Mucosa of descending colon (tissue), 3 donors: ENCODE measurements around the gene ABCG8. TPM values are rescaled to one million over a fixed set of nuclear protein-coding genes. Genes with fewer than 3 reads are reported as not detected.

Experiments
- ATAC-seq: fragments of 200-7000 bp; cut with Tn5 transposase; one replicate; pipeline ENCODE4 v1.9.1; 2020; ENCODE audit warnings: mild to moderate bottlenecking, moderate library complexity
- DNase-seq, 3 donors: peaks; one replicate each; pipeline ENCODE4 v3.0.0-alpha.2; 2020
- H3K36me3 ChIP-seq: fragments of 200-600 bp; one replicate; pipeline ENCODE4 v1.8.0; 2021; ENCODE audit warnings: low read depth, mild to moderate bottlenecking
- H3K4me1 ChIP-seq: fragments of 200-600 bp; one replicate; pipeline ENCODE4 v1.8.0; 2021; ENCODE audit warnings: low read depth, mild to moderate bottlenecking
- H3K4me3 ChIP-seq: fragments of 200-600 bp; one replicate; pipeline ENCODE4 v1.8.0; 2021; ENCODE audit warnings: mild to moderate bottlenecking
- H3K9me3 ChIP-seq: fragments of 200-600 bp; one replicate; pipeline ENCODE4 v1.8.0; 2021; ENCODE audit warnings: mild to moderate bottlenecking
- intact Hi-C, 2 donors: fragments of 100-400 bp; cut with DNase I in 1 of 2; cut with micrococcal nuclease in 1 of 2; formaldehyde crosslinking; loops; one replicate each; pipeline versions ENCODE4 v1.11.0 to v1.11.1; 2022; cut with DNase I, micrococcal nuclease
- total RNA-seq, 3 donors: library from RNA; stranded (reverse); fragmentation: NEBNext Ultra II Directional in 2 of 3; extraction: Animal tissue kit (Norgen Biotek cat#: 25700) in 2 of 3; gene quantifications; one replicate each; pipeline versions ENCODE4 v1.2.1 to v1.2.4, GENCODE V29; 2021 to 2023
- TF ChIP-seq, protein P1 (sequence below): fragments of 200-600 bp; IDR thresholded peaks from one replicate; pipeline ENCODE4 v1.8.0; 2022; ENCODE audit warnings: antibody characterized with exemption, mild to moderate bottlenecking
- donor health status: DM: no; HTN: no; CAD: no; lungs with moderate emphysema.
- donor health status: DM: no; HTN: no; CAD: no.
- donor health status: DM: no; HTN: yes; CAD: no.

The ABCG8 gene
- total RNA-seq, 3 donors from 2014 or later, result 0.06 to 0.87 (median 0.49) TPM

DNA sequence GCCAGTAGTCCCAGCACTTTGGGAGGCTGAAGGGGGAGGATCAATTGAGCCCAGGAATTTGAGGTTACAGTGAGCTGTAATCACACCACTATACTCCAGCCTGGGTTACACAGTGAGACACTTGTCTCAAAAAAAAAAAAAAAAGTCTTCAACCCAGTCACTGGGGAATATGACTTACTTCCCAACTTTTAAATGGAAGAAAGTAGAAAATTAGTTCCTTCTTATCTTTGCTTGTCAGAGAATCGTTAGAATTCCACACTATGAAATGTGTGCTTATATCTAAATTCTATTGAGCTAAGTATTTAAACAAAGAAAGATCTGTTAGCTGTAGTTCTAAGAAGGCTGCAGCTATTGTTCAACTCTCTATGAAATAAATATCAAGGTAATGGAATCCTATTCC, 42.6 kb upstream of the ABCG8 start:
- Histone ChIP-seq H3K4me1 (no peaks in the 10 kb centered on the region), H3K4me3 (no peak overlapping the region), H3K9me3 (no peaks in the 10 kb centered on the region), H3K36me3 (no peaks in the 10 kb centered on the region)
- TF ChIP-seq, protein P1, sequence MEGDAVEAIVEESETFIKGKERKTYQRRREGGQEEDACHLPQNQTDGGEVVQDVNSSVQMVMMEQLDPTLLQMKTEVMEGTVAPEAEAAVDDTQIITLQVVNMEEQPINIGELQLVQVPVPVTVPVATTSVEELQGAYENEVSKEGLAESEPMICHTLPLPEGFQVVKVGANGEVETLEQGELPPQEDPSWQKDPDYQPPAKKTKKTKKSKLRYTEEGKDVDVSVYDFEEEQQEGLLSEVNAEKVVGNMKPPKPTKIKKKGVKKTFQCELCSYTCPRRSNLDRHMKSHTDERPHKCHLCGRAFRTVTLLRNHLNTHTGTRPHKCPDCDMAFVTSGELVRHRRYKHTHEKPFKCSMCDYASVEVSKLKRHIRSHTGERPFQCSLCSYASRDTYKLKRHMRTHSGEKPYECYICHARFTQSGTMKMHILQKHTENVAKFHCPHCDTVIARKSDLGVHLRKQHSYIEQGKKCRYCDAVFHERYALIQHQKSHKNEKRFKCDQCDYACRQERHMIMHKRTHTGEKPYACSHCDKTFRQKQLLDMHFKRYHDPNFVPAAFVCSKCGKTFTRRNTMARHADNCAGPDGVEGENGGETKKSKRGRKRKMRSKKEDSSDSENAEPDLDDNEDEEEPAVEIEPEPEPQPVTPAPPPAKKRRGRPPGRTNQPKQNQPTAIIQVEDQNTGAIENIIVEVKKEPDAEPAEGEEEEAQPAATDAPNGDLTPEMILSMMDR, result no peak
- ATAC-seq (no peak), DNase-seq (no peak)
- intact Hi-C loops, result no loop called here

DNA sequence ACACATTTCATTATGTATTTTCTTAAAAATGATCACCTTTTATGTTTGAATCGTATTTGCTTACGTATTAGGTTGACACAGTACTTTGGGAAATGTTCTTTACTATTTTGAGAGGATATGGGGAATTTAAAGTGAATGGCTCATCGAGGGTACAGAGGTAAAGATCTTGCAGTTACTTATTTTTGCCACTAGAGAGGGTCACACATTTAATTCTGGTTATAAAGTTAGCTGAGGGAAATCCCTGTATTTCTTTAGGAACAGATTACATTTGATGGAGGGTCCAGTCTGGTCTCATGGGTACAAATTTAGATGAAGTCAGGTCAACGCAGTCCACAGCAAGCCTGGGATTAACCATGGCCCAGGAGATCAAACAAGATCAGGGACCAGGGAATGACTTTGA, 40.5 kb upstream of the ABCG8 start:
- ATAC-seq, result peak; percentile 36
- DNase-seq, result no peak
- TF ChIP-seq, protein P1, result no peak
- Histone ChIP-seq H3K4me1 (no peaks in the 10 kb centered on the region), H3K36me3 (no peaks in the 10 kb centered on the region), H3K4me3 (no peak overlapping the region), H3K9me3 (no peaks in the 10 kb centered on the region)
- intact Hi-C loops, result no loop called here

DNA sequence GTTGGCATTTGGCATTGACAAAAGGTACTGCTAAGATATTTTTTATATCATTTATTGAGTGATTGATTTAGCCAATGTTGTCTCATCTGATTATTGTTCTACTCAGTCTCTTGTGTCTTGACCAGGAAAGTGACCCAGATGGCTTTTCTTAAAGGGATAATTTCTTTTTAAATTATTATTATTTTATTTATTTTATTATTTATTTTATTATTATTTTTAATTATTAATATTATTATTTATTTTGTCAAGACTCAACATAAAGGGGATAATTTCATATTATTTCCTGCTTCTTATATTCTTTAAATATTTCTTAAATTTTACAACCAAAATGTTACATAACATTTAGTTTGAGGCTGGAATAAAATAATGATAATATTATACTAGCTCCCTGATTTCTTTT, 37.9 kb upstream of the ABCG8 start:
- no peaks in the 10 kb centered on the region for H3K36me3 ChIP-seq
- no peak overlapping the region for H3K4me3 ChIP-seq
- no peak for ATAC-seq
- DNase-seq, result no peak
- no peaks in the 10 kb centered on the region for H3K4me1 ChIP-seq
- TF ChIP-seq, protein P1, result no peak
- intact Hi-C loops, result no loop called here
- H3K9me3 ChIP-seq, result no peaks in the 10 kb centered on the region

DNA sequence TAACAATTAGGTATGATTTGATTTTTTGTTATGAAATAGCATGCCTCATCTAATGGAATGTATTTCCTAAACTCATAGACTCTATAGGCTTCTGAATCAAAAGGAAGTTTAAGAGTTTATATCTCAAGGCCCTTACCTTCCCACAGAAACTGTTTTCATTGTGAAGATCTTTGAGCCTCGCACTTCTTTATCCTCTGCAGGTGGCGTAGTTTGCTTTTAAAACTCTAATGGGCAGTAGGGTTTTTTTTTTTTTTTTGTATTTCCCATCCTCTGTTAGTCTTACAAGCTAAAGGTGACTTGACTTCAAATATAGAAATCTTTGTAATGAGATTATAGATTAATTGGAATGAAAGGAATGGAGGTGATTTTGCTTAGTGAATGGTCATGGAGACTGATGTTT, 36.6 kb upstream of the ABCG8 start:
- H3K36me3 ChIP-seq, result no peaks in the 10 kb centered on the region
- no peaks in the 10 kb centered on the region for H3K9me3 ChIP-seq
- H3K4me1 ChIP-seq, result no peaks in the 10 kb centered on the region
- TF ChIP-seq, protein P1, result no peak
- DNase-seq (no peak), ATAC-seq (peak; percentile 57)
- no peak overlapping the region for H3K4me3 ChIP-seq
- intact Hi-C loops, result no loop called here

DNA sequence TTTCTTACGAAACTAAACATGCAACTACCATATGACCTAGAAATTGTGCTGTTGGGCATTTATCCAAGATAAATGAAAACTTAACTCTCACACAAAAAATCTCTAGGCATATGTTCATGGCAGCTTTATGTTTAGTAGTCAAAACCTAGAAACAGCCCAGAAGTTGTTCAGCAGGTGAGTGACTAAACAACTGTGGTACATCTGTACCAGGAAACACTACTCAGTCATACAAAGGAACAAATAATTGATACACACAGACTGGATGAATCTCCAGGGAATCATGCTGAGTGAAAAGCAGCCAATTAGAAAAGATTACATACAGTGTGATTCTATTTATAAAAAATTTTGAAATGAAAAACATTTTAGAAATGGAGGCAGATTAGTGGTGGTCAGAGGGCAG, 35.7 kb upstream of the ABCG8 start:
- DNase-seq (no peak), ATAC-seq (peak; percentile 78)
- intact Hi-C loops, result no loop called here
- H3K4me3 ChIP-seq, result no peak overlapping the region
- no peaks in the 10 kb centered on the region for H3K36me3 ChIP-seq
- TF ChIP-seq, protein P1, result no peak
- H3K9me3 ChIP-seq, result no peaks in the 10 kb centered on the region
- no peaks in the 10 kb centered on the region for H3K4me1 ChIP-seq

DNA sequence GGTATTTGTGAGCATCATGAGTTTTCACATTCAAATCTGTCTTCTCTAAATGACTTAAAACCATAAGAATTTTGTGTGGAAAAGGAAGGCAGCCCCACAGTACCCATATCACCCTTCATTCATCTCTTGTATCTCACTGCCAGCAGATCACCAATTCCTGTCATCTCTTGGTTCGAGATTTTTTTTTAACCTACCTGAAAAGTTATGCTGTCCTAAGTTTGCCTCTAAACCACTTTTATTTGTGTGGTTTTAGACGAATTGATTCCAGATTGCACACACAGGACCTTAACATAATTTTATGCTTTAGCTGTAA, 32.1 kb upstream of the ABCG8 start:
- Histone ChIP-seq H3K4me1 (no peaks in the 10 kb centered on the region), H3K36me3 (no peaks in the 10 kb centered on the region), H3K9me3 (no peaks in the 10 kb centered on the region), H3K4me3 (no peak overlapping the region)
- DNase-seq, result no peak
- no peak for ATAC-seq
- intact Hi-C loops, result no loop called here
- TF ChIP-seq, protein P1, result no peak
